HG03439 (cell line): ENCODE measurements around the gene TLN1.

Source experiments
- ATAC-seq: cut with Tn5 transposase; IDR thresholded peaks from one replicate; pipeline ENCODE4 v1.9.1; 2021; ENCODE audit warnings: mild to moderate bottlenecking, moderate library complexity; ENCODE audit not compliant: unreplicated experiment

The TLN1 gene

GRCh38 chr9:35650341-35651158 is 81.4 kb downstream of the TLN1 start, which contains the start of gene SIT1:
SIT1 (minus strand) TSS chr9:35650931; CDS start chr9:35650853, 78 bp downstream.
- ATAC-seq, result no peak

GRCh38 chr9:35649431-35650340 is 82.3 kb downstream of the TLN1 start:
- ATAC-seq, result no peak
